Measurements from ENCODE around the gene HOXB4. TPM values are rescaled to one million over a fixed set of nuclear protein-coding genes. Genes with fewer than 3 reads are reported as not detected.
A peak's percentile ranks its signal among the peaks of the same experiment; 100 is the strongest.

HOXB4 gene
- total and polyA plus RNA-seq, 10 of the 15 experiments (the other 5 are each of a cell fraction or from before 2014, with no cell fraction given) = 0.35 to 5.8 (median 3.0) TPM

GRCh38 chr17:48541577-48542113 is 36.5 kb downstream of the HOXB4 start (continued):
- TF ChIP-seq ZZZ3 (IDR thresholded peaks at IDR 0.05; ENCODE audit: control insufficient read depth, insufficient read length, low read depth) = no peak
- no peak for TF ChIP-seq ZBED1 (IDR thresholded peaks at IDR 0.05; ENCODE audit: borderline replicate concordance)
- no peak for TF ChIP-seq NR2F1 (conservative IDR thresholded peaks at IDR 0.05)

DNA sequence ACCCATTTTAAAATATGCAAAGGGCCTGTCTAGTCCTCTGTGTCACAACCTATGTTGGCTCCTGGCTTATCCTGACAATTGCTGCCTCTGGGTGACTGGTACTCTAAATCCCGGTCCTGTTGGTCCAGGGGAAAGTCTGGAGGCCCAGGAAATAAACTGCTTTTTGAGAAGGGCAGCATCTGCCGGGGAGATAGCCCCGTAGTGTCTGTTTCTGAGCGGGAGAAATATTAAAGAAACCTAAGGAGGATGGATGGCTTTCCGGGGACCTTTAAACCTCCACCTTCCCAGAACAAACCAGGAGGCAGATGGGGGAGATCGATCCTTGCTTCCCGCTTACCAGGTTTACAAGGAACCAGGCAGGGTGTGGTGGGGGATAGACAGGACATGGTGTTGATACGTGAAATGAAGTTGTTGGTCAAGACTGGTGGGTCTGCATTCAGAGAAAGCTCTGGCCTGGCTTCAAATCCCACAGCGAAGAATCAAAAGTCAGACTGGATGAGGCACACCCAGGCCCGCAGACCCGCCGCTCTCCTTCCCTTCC is 37.0 kb downstream of the HOXB4 start:
- Histone ChIP-seq H3K36me3 (ENCODE audit: control insufficient read depth in 2 of 2, insufficient read depth in 2 of 2, low read length in 1 of 2) (no peaks in the 10 kb centered on the region), H3K9me3 (replicated peaks; ENCODE audit: control insufficient read depth, insufficient read depth, low read length) (no peaks in the 10 kb centered on the region), H3K79me2 (ENCODE audit: control insufficient read depth, insufficient read depth, low read length) (peaks cover 12% of the 10 kb centered on the region), H3K27me3 (replicated peaks in 1 of 2; ENCODE audit: control insufficient read depth in 2 of 2, insufficient read depth in 2 of 2, low read length in 1 of 2) (peaks cover 0 to 4% of the 10 kb centered on the region in 2 experiments; a peak in 1 of 4 replicates), H4K20me1 (ENCODE audit: control insufficient read depth, insufficient read depth) (no peaks in the 10 kb centered on the region), H3K4me1 (ENCODE audit: control insufficient read depth, insufficient read depth, low read length) (0 out of 2 replicates have a peak, but pooled peaks cover 3% of the 10 kb centered on the region), H3K4me3 (peak overlapping the region; percentile 81; the same call in 1 of the 2 replicates), H3K4me2 (ENCODE audit: control insufficient read depth, insufficient read depth) (peak overlapping the region; percentile 31), H2AFZ (ENCODE audit: control insufficient read depth, low read depth, low read length) (peak overlapping the region; percentile 66), H3K9ac (ENCODE audit: control insufficient read depth, insufficient read depth, low read length) (peak overlapping the region; percentile 77), H3K27ac (ENCODE audit: control insufficient read depth, insufficient read depth) (peak overlapping the region; percentile 49)
- no TSS peak for BruUV-seq (replicated peaks)
- FAIRE-seq (peak; percentile 23), DNase-seq (ENCODE audit: low read depth, low spot score) (no peak), ATAC-seq (no peak)
- ChIA-PET RAD21 (ENCODE audit: unreplicated experiment) (interaction anchor here (0.7 to 3.3 kb wide), 7 partner anchors 30 to 194 kb away, joined by 3 to 18 read pairs (median 4); no protein-coding TSS in a partner anchor), SMC1A (ENCODE audit: uncharacterized antibody, unreplicated experiment) (interaction anchor here (0.7 to 2.8 kb wide), 10 partner anchors 8 to 189 kb away, joined by 3 to 13 read pairs (median 4); partner anchors contain the start of gene HOXB5), CTCF (interaction anchor here (1.1 to 2.8 kb wide), 9 partner anchors 19 to 279 kb away, joined by 3 to 12 read pairs (median 4); no protein-coding TSS in a partner anchor), POLR2A (interaction anchor here (0.7 to 2.0 kb wide), 5 partner anchors 35 to 179 kb away, joined by 3 to 4 read pairs (median 3); no protein-coding TSS in a partner anchor)
- intact Hi-C loops (cut with micrococcal nuclease; ENCODE audit: unreplicated experiment) (loop anchor here (5.0 kb wide), 1 partner anchor 49 kb away; no protein-coding TSS in a partner anchor), in situ Hi-C loops (cut with MboI) (no loop called here)
- 62% methylated on average over 12 of the region's 12 CpGs for WGBS (ENCODE audit: insufficient coverage, insufficient replicate concordance, low lambda C conversion rate, missing lambda C conversion rate)
- TF ChIP-seq FOS (IDR thresholded peaks at IDR 0.05; ENCODE audit: borderline replicate concordance, extremely low read depth, insufficient read length) = no peak
- TF ChIP-seq TCF12 (IDR thresholded peaks at IDR 0.05; ENCODE audit: low read depth, low read length) = no peak
- no peak for TF ChIP-seq NFIC (IDR thresholded peaks at IDR 0.05; ENCODE audit: low read depth, low read length)
- TF ChIP-seq IRF3 (IDR thresholded peaks at IDR 0.05) = no peak
- peak; percentile 99 for TF ChIP-seq MLLT1 (IDR thresholded peaks at IDR 0.05)
- no peak for TF ChIP-seq ZNF622 (IDR thresholded peaks at IDR 0.05)
- no peak for TF ChIP-seq NR2F1 (conservative IDR thresholded peaks at IDR 0.05)
- TF ChIP-seq ZSCAN29 (IDR thresholded peaks at IDR 0.05) = no peak
- no peak for TF ChIP-seq ETV6 (conservative IDR thresholded peaks at IDR 0.05 in 1 of 2, IDR thresholded peaks at IDR 0.05 in 1 of 2; ENCODE audit: borderline replicate concordance in 1 of 2, low read depth in 1 of 2)
- TF ChIP-seq, protein P1, sequence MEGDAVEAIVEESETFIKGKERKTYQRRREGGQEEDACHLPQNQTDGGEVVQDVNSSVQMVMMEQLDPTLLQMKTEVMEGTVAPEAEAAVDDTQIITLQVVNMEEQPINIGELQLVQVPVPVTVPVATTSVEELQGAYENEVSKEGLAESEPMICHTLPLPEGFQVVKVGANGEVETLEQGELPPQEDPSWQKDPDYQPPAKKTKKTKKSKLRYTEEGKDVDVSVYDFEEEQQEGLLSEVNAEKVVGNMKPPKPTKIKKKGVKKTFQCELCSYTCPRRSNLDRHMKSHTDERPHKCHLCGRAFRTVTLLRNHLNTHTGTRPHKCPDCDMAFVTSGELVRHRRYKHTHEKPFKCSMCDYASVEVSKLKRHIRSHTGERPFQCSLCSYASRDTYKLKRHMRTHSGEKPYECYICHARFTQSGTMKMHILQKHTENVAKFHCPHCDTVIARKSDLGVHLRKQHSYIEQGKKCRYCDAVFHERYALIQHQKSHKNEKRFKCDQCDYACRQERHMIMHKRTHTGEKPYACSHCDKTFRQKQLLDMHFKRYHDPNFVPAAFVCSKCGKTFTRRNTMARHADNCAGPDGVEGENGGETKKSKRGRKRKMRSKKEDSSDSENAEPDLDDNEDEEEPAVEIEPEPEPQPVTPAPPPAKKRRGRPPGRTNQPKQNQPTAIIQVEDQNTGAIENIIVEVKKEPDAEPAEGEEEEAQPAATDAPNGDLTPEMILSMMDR (IDR thresholded peaks at IDR 0.05 in 2 of 3, conservative IDR thresholded peaks at IDR 0.05 in 1 of 3; ENCODE audit: control insufficient read depth in 2 of 3, extremely low read depth in 1 of 3, insufficient read depth in 1 of 3, low read depth in 3 of 3, low read length in 3 of 3) = no peak
- no peak for TF ChIP-seq RAD51 (IDR thresholded peaks at IDR 0.05)
- no peak for TF ChIP-seq CHD1 (IDR thresholded peaks at IDR 0.05; ENCODE audit: low read depth, low read length)

All from GM12878 (cell line).